ENCODE measurements around the gene CTNNBL1.
A peak's percentile ranks its signal among the peaks of the same experiment; 100 is the strongest.

The CTNNBL1 gene

GRCh38 chr20:37729452-37729851 is 35.6 kb downstream of the CTNNBL1 start:
- no peak overlapping the region for H3K4me3 ChIP-seq (replicated peaks in 1 of 2; ENCODE audit: low read depth in 2 of 2, low read length in 2 of 2)
- DNase-seq (ENCODE audit: low read depth in 2 of 2), result no peak
- TF ChIP-seq, protein P1, sequence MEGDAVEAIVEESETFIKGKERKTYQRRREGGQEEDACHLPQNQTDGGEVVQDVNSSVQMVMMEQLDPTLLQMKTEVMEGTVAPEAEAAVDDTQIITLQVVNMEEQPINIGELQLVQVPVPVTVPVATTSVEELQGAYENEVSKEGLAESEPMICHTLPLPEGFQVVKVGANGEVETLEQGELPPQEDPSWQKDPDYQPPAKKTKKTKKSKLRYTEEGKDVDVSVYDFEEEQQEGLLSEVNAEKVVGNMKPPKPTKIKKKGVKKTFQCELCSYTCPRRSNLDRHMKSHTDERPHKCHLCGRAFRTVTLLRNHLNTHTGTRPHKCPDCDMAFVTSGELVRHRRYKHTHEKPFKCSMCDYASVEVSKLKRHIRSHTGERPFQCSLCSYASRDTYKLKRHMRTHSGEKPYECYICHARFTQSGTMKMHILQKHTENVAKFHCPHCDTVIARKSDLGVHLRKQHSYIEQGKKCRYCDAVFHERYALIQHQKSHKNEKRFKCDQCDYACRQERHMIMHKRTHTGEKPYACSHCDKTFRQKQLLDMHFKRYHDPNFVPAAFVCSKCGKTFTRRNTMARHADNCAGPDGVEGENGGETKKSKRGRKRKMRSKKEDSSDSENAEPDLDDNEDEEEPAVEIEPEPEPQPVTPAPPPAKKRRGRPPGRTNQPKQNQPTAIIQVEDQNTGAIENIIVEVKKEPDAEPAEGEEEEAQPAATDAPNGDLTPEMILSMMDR (IDR thresholded peaks at IDR 0.05; ENCODE audit: low read depth, low read length), result no peak

GRCh38 chr20:37729909-37730308 is 36.1 kb downstream of the CTNNBL1 start:
- no peak overlapping the region for H3K4me3 ChIP-seq (replicated peaks in 1 of 2; ENCODE audit: low read depth in 2 of 2, low read length in 2 of 2)
- DNase-seq (ENCODE audit: low read depth in 2 of 2), result peak in 1 of 2 donors; percentile 39
- TF ChIP-seq, protein P1 (IDR thresholded peaks at IDR 0.05; ENCODE audit: low read depth, low read length), result no peak

- no peak for DNase-seq (ENCODE audit: low read depth in 2 of 2)
- TF ChIP-seq, protein P1 (IDR thresholded peaks at IDR 0.05; ENCODE audit: low read depth, low read length), result no peak
- no peak overlapping the region for H3K4me3 ChIP-seq (replicated peaks in 1 of 2; ENCODE audit: low read depth in 2 of 2, low read length in 2 of 2)
Measured at GRCh38 chr20:37733416-37733815, 39.6 kb downstream of the CTNNBL1 start.

GRCh38 chr20:37734228-37734985 is 40.6 kb downstream of the CTNNBL1 start:
- peak; percentile 67 to 74 for DNase-seq (ENCODE audit: low read depth in 2 of 2)
- no peak overlapping the region for H3K4me3 ChIP-seq (replicated peaks in 1 of 2; ENCODE audit: low read depth in 2 of 2, low read length in 2 of 2)
- TF ChIP-seq, protein P1 (IDR thresholded peaks at IDR 0.05; ENCODE audit: low read depth, low read length), result no peak

DNA sequence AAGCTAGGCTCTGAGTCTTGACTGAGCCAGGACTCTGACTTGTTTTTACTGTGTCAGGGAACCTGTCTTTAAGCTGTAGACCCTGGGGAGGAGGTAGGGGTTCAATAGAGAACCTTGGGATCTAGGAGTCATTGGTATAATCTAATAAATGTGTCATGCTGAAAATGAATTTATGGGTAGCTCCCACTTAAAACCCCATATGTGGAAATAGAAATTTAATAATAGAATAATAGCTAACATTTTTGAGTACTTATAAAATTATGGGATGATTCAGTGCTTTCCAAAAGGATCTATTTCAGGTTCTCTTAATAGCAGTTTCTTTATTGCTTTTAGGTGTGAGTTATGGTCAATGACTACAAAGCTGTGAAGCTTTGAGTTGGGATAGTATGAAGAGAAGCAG is 41.7 kb downstream of the CTNNBL1 start:
- no peak for DNase-seq (ENCODE audit: low read depth in 2 of 2)

DNA sequence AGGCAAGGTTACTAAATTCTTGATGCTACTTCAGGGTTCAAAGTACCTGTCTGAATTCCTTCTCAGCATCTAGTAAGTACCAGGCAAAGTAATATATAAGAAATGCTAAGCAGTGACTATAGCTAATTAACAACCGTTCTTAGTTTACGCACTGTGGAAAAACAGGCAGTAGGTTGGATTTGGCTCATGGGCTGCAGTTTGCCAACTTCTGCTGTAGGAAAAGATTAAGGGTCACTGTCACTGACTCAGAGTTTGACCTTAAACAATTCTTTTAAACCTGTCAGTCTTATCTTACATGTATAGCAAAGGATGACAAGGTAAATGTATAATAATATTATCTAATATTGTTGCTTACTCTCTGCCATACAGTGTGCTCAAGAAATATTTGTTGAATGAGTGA is 42.3 kb downstream of the CTNNBL1 start:
- DNase-seq (ENCODE audit: low read depth in 2 of 2), result no peak
- TF ChIP-seq, protein P1 (IDR thresholded peaks at IDR 0.05; ENCODE audit: low read depth, low read length), result no peak
- no peak overlapping the region for H3K4me3 ChIP-seq (replicated peaks in 1 of 2; ENCODE audit: low read depth in 2 of 2, low read length in 2 of 2)

More for the DNA sequence above, 41.7 kb downstream of the CTNNBL1 start:
- TF ChIP-seq, protein P1 (IDR thresholded peaks at IDR 0.05; ENCODE audit: low read depth, low read length), result no peak
- H3K4me3 ChIP-seq (replicated peaks in 1 of 2; ENCODE audit: low read depth in 2 of 2, low read length in 2 of 2), result no peak overlapping the region

All from cardiac fibroblast (primary cell).